Astrocyte (in vitro differentiated cells and primary cell): Measurements from ENCODE around the gene ITGB1BP1. TPM values are rescaled to one million over a fixed set of nuclear protein-coding genes. Genes with fewer than 3 reads are reported as not detected.

ENCODE experiments used
- DNase-seq: peaks from one replicate; pipeline ENCODE4 v3.0.0-alpha.2; 2010; ENCODE audit warnings: low read depth
- FAIRE-seq: peaks from 2 replicates; lab custom pipeline; 2011; peaks lifted over from hg19 to GRCh38; lab: Jason Lieb, UNC
- H2AFZ ChIP-seq: 2 replicates; pipeline ENCODE4 v1.6.0; 2012; ENCODE audit warnings: low read depth, low read length, inconsistent platforms
- H3K27ac ChIP-seq: 2 replicates; pipeline ENCODE4 v1.5.1; 2011; ENCODE audit warnings: low read depth, low read length, inconsistent platforms
- H3K27me3 ChIP-seq: 2 replicates; pipeline ENCODE4 v1.6.0; 2011; ENCODE audit warnings: low read length, inconsistent platforms; ENCODE audit not compliant: insufficient read depth
- H3K36me3 ChIP-seq: 2 replicates; pipeline ENCODE4 v1.5.1; 2011; ENCODE audit warnings: low read length, inconsistent platforms; ENCODE audit not compliant: insufficient read depth
- H3K4me1 ChIP-seq: 2 replicates; pipeline ENCODE4 v1.5.1; 2011; ENCODE audit warnings: low read length, inconsistent platforms; ENCODE audit not compliant: insufficient read depth
- H3K4me2 ChIP-seq: 2 replicates; pipeline ENCODE4 v1.6.0; 2012; ENCODE audit warnings: low read length, inconsistent platforms
- H3K4me3 ChIP-seq: 2 replicates; pipeline ENCODE4 v1.5.1; 2011; ENCODE audit warnings: low read depth, mild to moderate bottlenecking, low read length, inconsistent platforms; ENCODE audit not compliant: insufficient read depth
- H3K79me2 ChIP-seq: 2 replicates; pipeline ENCODE4 v1.6.0; 2012; ENCODE audit warnings: mild to moderate bottlenecking, low read length, inconsistent platforms; ENCODE audit not compliant: insufficient read depth
- H3K9ac ChIP-seq: 2 replicates; pipeline ENCODE4 v1.6.0; 2012; ENCODE audit warnings: mild to moderate bottlenecking, low read length, inconsistent platforms
- H3K9me3 ChIP-seq: 2 replicates; pipeline ENCODE4 v1.5.1; 2012; ENCODE audit warnings: low read depth, mild to moderate bottlenecking, low read length, inconsistent platforms; ENCODE audit not compliant: insufficient read depth
- H4K20me1 ChIP-seq: 2 replicates; pipeline ENCODE4 v1.6.0; 2012; ENCODE audit warnings: low read length, inconsistent platforms; ENCODE audit not compliant: insufficient read depth
- H3K27ac Mint-ChIP-seq: one replicate; pipeline ENCODE4 v1.8.0; 2021; ENCODE audit warnings: mild to moderate bottlenecking, mixed read lengths; ENCODE audit not compliant: unreplicated experiment
- H3K27me3 Mint-ChIP-seq: one replicate; pipeline ENCODE4 v1.8.0; 2021; ENCODE audit warnings: low read depth, mixed read lengths; ENCODE audit not compliant: unreplicated experiment
- H3K36me3 Mint-ChIP-seq: one replicate; pipeline ENCODE4 v1.8.0; 2021; ENCODE audit warnings: low read depth, mixed read lengths; ENCODE audit not compliant: unreplicated experiment
- H3K4me1 Mint-ChIP-seq: one replicate; pipeline ENCODE4 v1.8.0; 2021; ENCODE audit warnings: low read depth, mixed read lengths; ENCODE audit not compliant: unreplicated experiment
- H3K4me3 Mint-ChIP-seq: one replicate; pipeline ENCODE4 v1.8.0; 2021; ENCODE audit warnings: mild to moderate bottlenecking, moderate library complexity, mixed read lengths; ENCODE audit not compliant: unreplicated experiment
- H3K9me3 Mint-ChIP-seq: one replicate; pipeline ENCODE4 v1.8.0; 2021; ENCODE audit warnings: mild to moderate bottlenecking, mixed read lengths; ENCODE audit not compliant: unreplicated experiment
- EZH2 ChIP-seq: IDR thresholded peaks from 2 replicates; pipeline ENCODE4 v1.6.1; 2012; ENCODE audit warnings: mild to moderate bottlenecking, low read length, inconsistent platforms; ENCODE audit not compliant: insufficient read depth
- total RNA-seq: library from RNA; stranded (reverse); gene quantifications from 2 replicates; pipeline ENCODE4 v1.2.1, GENCODE V29; 2021
- TF ChIP-seq, protein P1 (sequence below): IDR thresholded peaks from 2 replicates; pipeline ENCODE4 v1.5.1; 2011; ENCODE audit warnings: low read depth, mild to moderate bottlenecking, inconsistent platforms, low read length, moderate library complexity; ENCODE audit not compliant: insufficient read depth

Gene ITGB1BP1
- total RNA-seq, 1 donor from 2014 or later: 126 TPM

DNA sequence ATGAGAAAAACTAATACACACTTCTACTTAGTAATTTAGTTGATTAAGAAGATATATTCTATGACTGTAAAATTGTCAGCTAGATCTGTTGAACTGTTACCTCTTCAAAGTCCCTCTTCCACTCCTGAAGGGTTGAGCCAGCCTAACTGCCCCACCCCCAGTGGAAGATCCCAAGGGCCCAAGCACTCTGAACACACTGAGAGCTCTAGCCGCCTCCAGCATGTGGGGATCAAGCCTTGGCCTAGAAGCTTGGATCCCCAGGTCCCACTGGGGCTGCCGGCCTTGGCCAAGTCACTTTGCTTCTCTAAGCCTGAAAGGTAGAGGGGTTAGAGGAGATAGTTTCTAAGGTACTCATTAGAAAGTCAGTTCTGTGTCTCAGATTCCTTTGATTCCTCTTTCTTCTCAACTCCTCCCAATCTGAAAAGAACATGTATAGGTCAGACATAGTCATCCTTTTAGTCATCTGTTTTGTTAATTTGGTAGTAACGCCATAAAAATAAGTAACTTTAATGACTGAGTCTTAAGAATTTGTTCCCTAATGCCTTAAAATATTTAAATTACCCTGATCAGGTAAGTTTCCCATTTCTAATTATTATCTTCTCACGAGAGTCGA lies 5.7 kb upstream of the ITGB1BP1 start:
- H3K36me3 Mint-ChIP-seq: peaks cover 10% of the 10 kb centered on the region
- no peaks in the 10 kb centered on the region for H3K9me3 ChIP-seq
- DNase-seq (no peak), FAIRE-seq (no peak)
- H3K4me1 ChIP-seq: peaks cover 16% of the 10 kb centered on the region
- H3K27ac Mint-ChIP-seq: peak overlapping the region; percentile 28
- no peaks in the 10 kb centered on the region for H3K27me3 ChIP-seq
- H4K20me1 ChIP-seq: no peaks in the 10 kb centered on the region
- no peak overlapping the region for H3K4me3 Mint-ChIP-seq
- TF ChIP-seq, protein P1, sequence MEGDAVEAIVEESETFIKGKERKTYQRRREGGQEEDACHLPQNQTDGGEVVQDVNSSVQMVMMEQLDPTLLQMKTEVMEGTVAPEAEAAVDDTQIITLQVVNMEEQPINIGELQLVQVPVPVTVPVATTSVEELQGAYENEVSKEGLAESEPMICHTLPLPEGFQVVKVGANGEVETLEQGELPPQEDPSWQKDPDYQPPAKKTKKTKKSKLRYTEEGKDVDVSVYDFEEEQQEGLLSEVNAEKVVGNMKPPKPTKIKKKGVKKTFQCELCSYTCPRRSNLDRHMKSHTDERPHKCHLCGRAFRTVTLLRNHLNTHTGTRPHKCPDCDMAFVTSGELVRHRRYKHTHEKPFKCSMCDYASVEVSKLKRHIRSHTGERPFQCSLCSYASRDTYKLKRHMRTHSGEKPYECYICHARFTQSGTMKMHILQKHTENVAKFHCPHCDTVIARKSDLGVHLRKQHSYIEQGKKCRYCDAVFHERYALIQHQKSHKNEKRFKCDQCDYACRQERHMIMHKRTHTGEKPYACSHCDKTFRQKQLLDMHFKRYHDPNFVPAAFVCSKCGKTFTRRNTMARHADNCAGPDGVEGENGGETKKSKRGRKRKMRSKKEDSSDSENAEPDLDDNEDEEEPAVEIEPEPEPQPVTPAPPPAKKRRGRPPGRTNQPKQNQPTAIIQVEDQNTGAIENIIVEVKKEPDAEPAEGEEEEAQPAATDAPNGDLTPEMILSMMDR: no peak
- no peak for TF ChIP-seq EZH2
- no peaks in the 10 kb centered on the region for H3K27me3 Mint-ChIP-seq
- H3K9ac ChIP-seq: no peak overlapping the region
- no peak overlapping the region for H2AFZ ChIP-seq
- H3K4me1 Mint-ChIP-seq: peaks cover 22% of the 10 kb centered on the region
- H3K36me3 ChIP-seq: peaks cover 18% of the 10 kb centered on the region
- H3K9me3 Mint-ChIP-seq: no peaks in the 10 kb centered on the region
- no peak overlapping the region for H3K4me3 ChIP-seq
- H3K4me2 ChIP-seq: peak overlapping the region; percentile 37
- peaks cover 33% of the 10 kb centered on the region for H3K79me2 ChIP-seq
- H3K27ac ChIP-seq: peak overlapping the region; percentile 37

DNA sequence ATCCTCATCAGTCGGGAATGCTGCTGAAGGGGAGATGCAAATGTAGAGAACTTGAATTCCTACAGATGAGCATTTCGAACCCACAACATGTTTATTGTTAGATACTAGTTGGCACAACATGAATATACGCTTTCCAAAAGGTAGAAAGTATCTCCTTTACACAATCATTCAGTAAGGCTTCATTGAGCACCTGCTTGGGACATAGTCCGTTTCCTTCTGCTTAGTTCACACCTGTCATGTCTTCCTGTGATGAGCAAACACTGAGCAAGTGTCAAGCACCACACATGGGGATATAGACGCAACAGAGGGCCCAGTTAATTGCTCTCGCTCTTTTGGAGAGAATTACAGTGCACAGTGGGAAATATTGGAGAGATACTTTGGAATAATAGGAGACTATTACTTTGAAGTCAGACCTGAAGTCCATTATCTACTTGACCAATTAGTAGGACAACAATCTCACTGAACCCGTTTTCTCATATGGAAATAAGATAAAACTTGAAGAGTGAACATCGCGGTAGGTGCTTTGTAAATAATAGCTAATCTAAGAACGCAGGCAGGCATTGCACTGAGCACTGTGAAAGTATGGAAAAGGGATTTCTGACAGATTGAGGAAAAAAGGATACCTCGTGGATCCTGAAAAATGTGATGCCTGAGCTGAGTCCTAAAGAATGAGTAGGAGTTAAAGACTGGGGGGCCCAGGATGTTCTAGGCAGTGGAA lies 1.3 kb upstream of the ITGB1BP1 start:
- Mint-ChIP-seq H3K4me1 (peaks cover 18% of the 10 kb centered on the region), H3K4me3 (no peak overlapping the region), H3K27ac (no peak overlapping the region), H3K36me3 (no peaks in the 10 kb centered on the region), H3K27me3 (no peaks in the 10 kb centered on the region), H3K9me3 (no peaks in the 10 kb centered on the region)
- peak overlapping the region; percentile 94 for H3K9ac ChIP-seq
- peak overlapping the region; percentile 85 for H3K4me3 ChIP-seq
- no peaks in the 10 kb centered on the region for H3K27me3 ChIP-seq
- H2AFZ ChIP-seq: peak overlapping the region; percentile 90
- DNase-seq (no peak), FAIRE-seq (no peak)
- H3K27ac ChIP-seq: peak overlapping the region; percentile 87
- no peaks in the 10 kb centered on the region for H3K9me3 ChIP-seq
- TF ChIP-seq, protein P1: no peak
- no peak for TF ChIP-seq EZH2
- peaks cover 24% of the 10 kb centered on the region for H4K20me1 ChIP-seq
- H3K36me3 ChIP-seq: no peaks in the 10 kb centered on the region
- H3K79me2 ChIP-seq: peaks cover 74% of the 10 kb centered on the region
- peak overlapping the region; percentile 93 for H3K4me2 ChIP-seq
- H3K4me1 ChIP-seq: peaks cover 24% of the 10 kb centered on the region

DNA sequence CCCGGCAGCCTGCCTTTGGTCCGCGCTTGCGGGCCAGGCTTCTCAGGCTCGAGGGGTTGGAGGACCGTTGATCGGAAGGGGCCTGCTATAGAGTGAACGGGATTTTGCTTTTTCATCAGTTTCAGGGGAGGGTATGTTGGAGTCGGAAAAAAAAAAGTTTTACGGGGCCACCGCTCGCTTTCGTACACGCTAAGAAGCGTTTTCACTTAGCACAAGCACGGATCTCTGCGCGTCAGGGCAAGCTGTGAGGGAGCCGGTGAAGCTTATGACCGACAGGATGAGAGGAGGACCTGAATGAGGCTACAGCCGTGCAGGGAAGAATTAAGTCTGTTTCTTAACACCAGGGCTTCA lies 569 bp upstream of the ITGB1BP1 start:
- FAIRE-seq: no peak
- Mint-ChIP-seq H3K4me1 (peaks cover 12% of the 10 kb centered on the region), H3K27me3 (no peaks in the 10 kb centered on the region), H3K27ac (no peak overlapping the region), H3K36me3 (no peaks in the 10 kb centered on the region), H3K9me3 (no peaks in the 10 kb centered on the region), H3K4me3 (no peak overlapping the region)
- peaks cover 26% of the 10 kb centered on the region for H4K20me1 ChIP-seq
- peak overlapping the region; percentile 90 for H2AFZ ChIP-seq
- no peak for DNase-seq
- H3K4me3 ChIP-seq: peak overlapping the region; percentile 85
- H3K4me1 ChIP-seq: peaks cover 21% of the 10 kb centered on the region
- peaks cover 81% of the 10 kb centered on the region for H3K79me2 ChIP-seq
- no peaks in the 10 kb centered on the region for H3K36me3 ChIP-seq
- no peaks in the 10 kb centered on the region for H3K9me3 ChIP-seq
- H3K9ac ChIP-seq: peak overlapping the region; percentile 94
- no peak for TF ChIP-seq EZH2
- TF ChIP-seq, protein P1: no peak
- peak overlapping the region; percentile 93 for H3K4me2 ChIP-seq
- H3K27ac ChIP-seq: peak overlapping the region; percentile 87
- no peaks in the 10 kb centered on the region for H3K27me3 ChIP-seq
